GM18951 (cell line): ENCODE measurements around the gene MYO18A.

Source experiments
- POLR2A ChIP-seq: IDR thresholded peaks from 4 replicates; pipeline ENCODE4 v1.6.1; 2011; ENCODE audit warnings: mild to moderate bottlenecking; ENCODE audit not compliant: insufficient read length, insufficient read depth; ENCODE audit errors: extremely low read depth
- in situ Hi-C: fragments of 300-500 bp; cut with MboI; formaldehyde crosslinking; loops from one replicate; pipeline ENCODE4 v1.12.0; 2022; ENCODE audit warnings: low sequenced_read_pairs, mixed read lengths, inconsistent platforms; ENCODE audit not compliant: unreplicated experiment

Gene MYO18A

DNA sequence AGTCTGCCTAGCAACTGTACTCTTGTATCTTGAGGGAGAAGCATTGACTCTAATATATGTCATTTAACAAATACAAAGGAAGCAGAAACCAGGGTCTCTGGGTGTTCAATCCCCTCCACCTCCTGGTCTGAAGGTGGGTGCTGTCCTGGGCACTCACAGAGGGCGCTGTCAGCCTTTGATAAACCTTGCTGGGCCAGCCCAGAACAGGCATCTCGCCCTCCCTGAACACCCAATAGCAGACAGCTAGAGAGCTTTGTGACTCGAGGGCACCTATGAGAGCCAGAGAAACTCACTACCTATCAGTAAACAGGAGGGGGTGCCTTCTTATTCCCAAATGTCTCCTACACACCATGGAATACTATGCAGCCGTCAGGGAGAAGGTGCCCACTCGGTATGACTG, 143.6 kb downstream of the MYO18A start:
- in situ Hi-C loops: no loop called here

GRCh38 chr17:29034510-29034909, 145.7 kb downstream of the MYO18A start:
- no peak for TF ChIP-seq POLR2A
- in situ Hi-C loops: no loop called here

More for the DNA sequence above, 143.6 kb downstream of the MYO18A start:
- TF ChIP-seq POLR2A: no peak

GRCh38 chr17:29032857-29033197, 147.4 kb downstream of the MYO18A start:
- no peak for TF ChIP-seq POLR2A
- in situ Hi-C loops: no loop called here

- in situ Hi-C loops: no loop called here
- no peak for TF ChIP-seq POLR2A
These were observed 148.0 kb downstream of the MYO18A start for GRCh38 chr17:29032013-29032856.

- no peak for TF ChIP-seq POLR2A
- in situ Hi-C loops: no loop called here
These were observed 148.7 kb downstream of the MYO18A start for GRCh38 chr17:29031488-29031887.

GRCh38 chr17:29024316-29024952, 155.8 kb downstream of the MYO18A start:
- TF ChIP-seq POLR2A: no peak
- in situ Hi-C loops: no loop called here

DNA sequence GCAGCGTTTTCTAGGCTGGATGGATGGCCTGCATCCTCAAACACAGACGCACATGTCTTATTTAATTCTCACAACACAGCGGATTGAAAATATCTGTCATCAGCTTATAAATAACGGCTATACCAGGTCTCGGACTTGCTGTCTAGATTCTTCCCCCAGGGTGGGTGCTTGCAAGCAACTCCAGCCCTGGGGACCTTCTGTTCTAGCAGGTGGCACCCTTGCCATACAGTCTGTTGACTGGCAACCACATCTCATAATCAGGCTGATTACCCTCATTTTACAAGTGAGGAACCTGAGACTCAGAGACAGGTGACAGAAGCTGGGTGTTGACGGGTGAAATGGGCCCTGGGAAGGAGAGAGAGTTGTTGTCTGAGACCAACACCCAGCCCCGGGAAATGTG, 158.1 kb downstream of the MYO18A start:
- TF ChIP-seq POLR2A: no peak
- in situ Hi-C loops: no loop called here

GRCh38 chr17:29021226-29021625, 159.0 kb downstream of the MYO18A start:
- in situ Hi-C loops: no loop called here
- no peak for TF ChIP-seq POLR2A
